Caco-2 (cell line): Measurements from ENCODE around the gene MGMT. TPM values are rescaled to one million over a fixed set of nuclear protein-coding genes. Genes with fewer than 3 reads are reported as not detected.

Source experiments
- BruUV-seq: library from RNA; stranded (reverse); fragments of 400-500 nt; replicated peaks from 2 replicates; lab custom pipeline; 2021; lab: Mats Ljungman, UMichigan
- CTCF ChIA-PET: fragments of 300-600 bp; sonication (Branson Sonifier 250); formaldehyde crosslinking; loops from one replicate; lab custom pipeline; 2022; ENCODE audit warnings: antibody characterized with exemption; lab: Charles Lee
- POLR2A ChIA-PET: fragments of 300-600 bp; sonication (Branson Sonifier 250); formaldehyde crosslinking; loops from one replicate; lab custom pipeline; 2022; ENCODE audit warnings: antibody characterized with exemption; lab: Charles Lee
- DNase-seq, 2 experiments: peaks; one replicate each; pipeline versions ENCODE4 v3.0.0 to v3.0.0-alpha.2; 2020 to 2022
- H3K27me3 ChIP-seq: replicated peaks from 2 replicates; pipeline ENCODE4 v1.6.0; 2011; ENCODE audit warnings: low read length; ENCODE audit not compliant: control insufficient read depth, insufficient read depth
- H3K36me3 ChIP-seq: 2 replicates; pipeline ENCODE4 v1.5.1; 2011; ENCODE audit warnings: low read length; ENCODE audit not compliant: control insufficient read depth, insufficient read depth
- H3K4me1 ChIP-seq: fragments of 250-450 bp; sonication (Bioruptor Pico); 2 replicates; pipeline ENCODE4 v1.5.1; 2020; ENCODE audit warnings: mild to moderate bottlenecking
- H3K4me3 ChIP-seq: 2 replicates; pipeline ENCODE4 v1.5.1; 2011; ENCODE audit warnings: low read depth, mild to moderate bottlenecking, control low read depth, low read length
- H3K9me3 ChIP-seq: fragments of 250-450 bp; sonication (Bioruptor Pico); 2 replicates; pipeline ENCODE4 v1.5.1; 2020; ENCODE audit warnings: mild to moderate bottlenecking, moderate library complexity
- H3K27ac Mint-ChIP-seq: one replicate; pipeline ENCODE4 v1.8.0; 2022; ENCODE audit warnings: mixed read lengths; ENCODE audit not compliant: unreplicated experiment
- H3K27me3 Mint-ChIP-seq: one replicate; pipeline ENCODE4 v1.8.0; 2022; ENCODE audit warnings: mixed read lengths; ENCODE audit not compliant: insufficient read depth, unreplicated experiment
- H3K36me3 Mint-ChIP-seq: one replicate; pipeline ENCODE4 v1.8.0; 2022; ENCODE audit warnings: mild to moderate bottlenecking, mixed read lengths; ENCODE audit not compliant: insufficient read depth, unreplicated experiment
- H3K4me1 Mint-ChIP-seq: one replicate; pipeline ENCODE4 v1.8.0; 2022; ENCODE audit warnings: low read depth, mixed read lengths; ENCODE audit not compliant: unreplicated experiment
- H3K4me3 Mint-ChIP-seq: one replicate; pipeline ENCODE4 v1.8.0; 2022; ENCODE audit warnings: mild to moderate bottlenecking, moderate library complexity, mixed read lengths; ENCODE audit not compliant: unreplicated experiment
- H3K9me3 Mint-ChIP-seq: one replicate; pipeline ENCODE4 v1.8.0; 2022; ENCODE audit warnings: mixed read lengths; ENCODE audit not compliant: unreplicated experiment
- intact Hi-C: fragments of 100-400 bp; cut with micrococcal nuclease; formaldehyde crosslinking; loops from one replicate; pipeline ENCODE4 v1.10.0; 2022; ENCODE audit not compliant: unreplicated experiment
- total RNA-seq: library from RNA; stranded (reverse); gene quantifications from 2 replicates; pipeline ENCODE4 v1.2.3, GENCODE V29; 2022
- TF ChIP-seq, protein P1 (sequence below), 2 experiments: fragments of 200-600 bp in 1 of 2; IDR thresholded peaks; 1 replicate in 1 of 2; 2 replicates in 1 of 2; pipeline versions ENCODE4 v1.5.1 to v1.8.0; 2011 to 2022; ENCODE audit warnings: antibody characterized with exemption in 1 of 2, control low read depth in 1 of 2, inconsistent platforms in 1 of 2, low read depth in 1 of 2, low read length in 1 of 2, mild to moderate bottlenecking in 1 of 2, moderate library complexity in 1 of 2; ENCODE audit not compliant: insufficient read depth in 1 of 2, severe bottlenecking in 1 of 2, unreplicated experiment in 1 of 2

Gene MGMT
- total RNA-seq, 1 experiment from 2014 or later = 57.0 TPM

DNA sequence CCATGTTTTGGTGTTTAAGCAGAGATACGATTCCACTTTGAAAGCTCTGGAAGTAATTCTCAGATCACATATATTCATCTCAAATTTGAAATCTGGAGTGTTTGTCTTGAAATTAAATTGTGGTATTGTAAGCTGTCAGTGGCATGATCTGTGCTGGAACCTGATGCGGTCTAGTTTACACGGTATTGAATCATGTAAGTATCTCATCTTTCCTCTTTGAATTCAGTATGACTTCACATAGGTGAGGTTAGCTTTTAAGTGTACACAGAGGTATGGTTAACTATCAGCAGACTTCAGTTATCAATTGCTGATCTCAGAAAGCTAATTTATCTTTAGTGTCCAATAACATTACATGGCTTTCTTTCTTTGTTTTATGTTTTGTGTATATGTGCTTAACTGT is 155.2 kb downstream of the MGMT start:
- CTCF ChIA-PET = no interaction called here
- no peaks in the 10 kb centered on the region for H3K36me3 Mint-ChIP-seq
- no peak overlapping the region for H3K4me3 Mint-ChIP-seq
- peaks cover 14% of the 10 kb centered on the region for H3K4me1 Mint-ChIP-seq
- H3K36me3 ChIP-seq = no peaks in the 10 kb centered on the region
- no peaks in the 10 kb centered on the region for H3K9me3 ChIP-seq
- intact Hi-C loops = no loop called here
- POLR2A ChIA-PET = no interaction called here
- no peaks in the 10 kb centered on the region for H3K27me3 ChIP-seq
- H3K27ac Mint-ChIP-seq = peak overlapping the region; percentile 69
- DNase-seq = no peak
- TF ChIP-seq, protein P1, sequence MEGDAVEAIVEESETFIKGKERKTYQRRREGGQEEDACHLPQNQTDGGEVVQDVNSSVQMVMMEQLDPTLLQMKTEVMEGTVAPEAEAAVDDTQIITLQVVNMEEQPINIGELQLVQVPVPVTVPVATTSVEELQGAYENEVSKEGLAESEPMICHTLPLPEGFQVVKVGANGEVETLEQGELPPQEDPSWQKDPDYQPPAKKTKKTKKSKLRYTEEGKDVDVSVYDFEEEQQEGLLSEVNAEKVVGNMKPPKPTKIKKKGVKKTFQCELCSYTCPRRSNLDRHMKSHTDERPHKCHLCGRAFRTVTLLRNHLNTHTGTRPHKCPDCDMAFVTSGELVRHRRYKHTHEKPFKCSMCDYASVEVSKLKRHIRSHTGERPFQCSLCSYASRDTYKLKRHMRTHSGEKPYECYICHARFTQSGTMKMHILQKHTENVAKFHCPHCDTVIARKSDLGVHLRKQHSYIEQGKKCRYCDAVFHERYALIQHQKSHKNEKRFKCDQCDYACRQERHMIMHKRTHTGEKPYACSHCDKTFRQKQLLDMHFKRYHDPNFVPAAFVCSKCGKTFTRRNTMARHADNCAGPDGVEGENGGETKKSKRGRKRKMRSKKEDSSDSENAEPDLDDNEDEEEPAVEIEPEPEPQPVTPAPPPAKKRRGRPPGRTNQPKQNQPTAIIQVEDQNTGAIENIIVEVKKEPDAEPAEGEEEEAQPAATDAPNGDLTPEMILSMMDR (IDR thresholded peaks at IDR 0.05; ENCODE audit: insufficient read depth in 1 of 2, low read depth in 1 of 2, low read length in 1 of 2, severe bottlenecking in 1 of 2, unreplicated experiment in 1 of 2) = no peak
- H3K9me3 Mint-ChIP-seq = peaks cover 10% of the 10 kb centered on the region
- no peak overlapping the region for H3K4me3 ChIP-seq
- H3K4me1 ChIP-seq = peaks cover 15% of the 10 kb centered on the region
- no TSS peak for BruUV-seq
- H3K27me3 Mint-ChIP-seq = no peaks in the 10 kb centered on the region

DNA sequence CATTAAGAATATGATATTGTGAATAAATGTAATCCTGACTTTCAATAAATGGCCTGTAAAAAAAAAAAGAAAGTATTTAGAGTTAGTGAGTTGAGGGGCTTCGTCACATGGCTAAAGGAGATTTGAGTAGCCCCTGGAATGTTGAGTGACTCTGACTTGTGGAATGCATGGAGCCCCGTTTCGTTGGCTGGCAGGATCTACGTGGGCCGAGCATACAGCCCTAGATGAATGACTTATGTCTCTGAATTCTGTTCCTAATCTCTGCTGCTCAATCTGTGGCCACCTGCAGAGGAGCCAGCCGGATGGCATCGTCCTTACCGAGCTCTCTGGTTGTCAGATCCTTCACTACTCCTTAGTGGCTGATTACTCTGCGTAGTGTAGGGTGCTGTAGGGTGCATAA is 155.7 kb downstream of the MGMT start:
- Mint-ChIP-seq H3K36me3 (no peaks in the 10 kb centered on the region), H3K27ac (peak overlapping the region; percentile 69), H3K4me1 (peaks cover 14% of the 10 kb centered on the region), H3K27me3 (no peaks in the 10 kb centered on the region), H3K9me3 (peaks cover 10% of the 10 kb centered on the region), H3K4me3 (no peak overlapping the region)
- Histone ChIP-seq H3K4me1 (peaks cover 15% of the 10 kb centered on the region), H3K27me3 (no peaks in the 10 kb centered on the region), H3K9me3 (no peaks in the 10 kb centered on the region), H3K4me3 (no peak overlapping the region), H3K36me3 (no peaks in the 10 kb centered on the region)
- no peak for DNase-seq
- CTCF ChIA-PET = no interaction called here
- TF ChIP-seq, protein P1 (IDR thresholded peaks at IDR 0.05; ENCODE audit: insufficient read depth in 1 of 2, low read depth in 1 of 2, low read length in 1 of 2, severe bottlenecking in 1 of 2, unreplicated experiment in 1 of 2) = no peak
- intact Hi-C loops = no loop called here
- POLR2A ChIA-PET = no interaction called here
- BruUV-seq = no TSS peak

DNA sequence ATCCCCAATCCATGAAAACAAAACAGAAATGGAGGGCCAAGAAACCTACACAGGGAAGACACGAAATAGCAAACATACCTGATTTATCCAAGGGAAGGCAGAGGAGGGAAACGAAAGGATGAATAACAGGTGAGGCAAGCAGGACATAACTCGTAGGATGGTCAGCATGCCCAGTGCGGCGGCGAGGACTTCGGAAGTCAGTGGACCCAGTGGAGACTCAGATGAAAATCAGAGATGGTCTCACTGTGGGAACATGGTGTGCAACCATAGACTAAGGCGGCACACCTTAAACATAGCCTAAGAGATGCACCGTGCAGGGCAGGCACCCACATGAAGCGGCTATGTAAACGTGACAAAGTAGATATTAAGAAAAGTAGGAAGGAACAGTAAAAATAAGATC is 157.5 kb downstream of the MGMT start:
- BruUV-seq = no TSS peak
- peak overlapping the region; percentile 2 for H3K4me3 Mint-ChIP-seq
- H3K27ac Mint-ChIP-seq = no peak overlapping the region
- intact Hi-C loops = no loop called here
- no peaks in the 10 kb centered on the region for H3K27me3 Mint-ChIP-seq
- ChIA-PET POLR2A (no interaction called here), CTCF (no interaction called here)
- DNase-seq = no peak
- Histone ChIP-seq H3K27me3 (no peaks in the 10 kb centered on the region), H3K36me3 (no peaks in the 10 kb centered on the region), H3K4me1 (peaks cover 15% of the 10 kb centered on the region), H3K9me3 (no peaks in the 10 kb centered on the region), H3K4me3 (no peak overlapping the region)
- H3K4me1 Mint-ChIP-seq = peaks cover 14% of the 10 kb centered on the region
- TF ChIP-seq, protein P1 (IDR thresholded peaks at IDR 0.05; ENCODE audit: insufficient read depth in 1 of 2, low read depth in 1 of 2, low read length in 1 of 2, severe bottlenecking in 1 of 2, unreplicated experiment in 1 of 2) = no peak
- H3K9me3 Mint-ChIP-seq = peaks cover 10% of the 10 kb centered on the region
- no peaks in the 10 kb centered on the region for H3K36me3 Mint-ChIP-seq
